ENCODE data around the gene DDA1. TPM values are rescaled to one million over a fixed set of nuclear protein-coding genes. Genes with fewer than 3 reads are reported as not detected.
A peak's percentile ranks its signal among the peaks of the same experiment; 100 is the strongest.

Gene DDA1
- total and polyA plus RNA-seq, 2 of the 13 experiments (the other 11 are each of a cell fraction or from before 2014, with no cell fraction given), result 24.5 to 26.0 TPM

DNA sequence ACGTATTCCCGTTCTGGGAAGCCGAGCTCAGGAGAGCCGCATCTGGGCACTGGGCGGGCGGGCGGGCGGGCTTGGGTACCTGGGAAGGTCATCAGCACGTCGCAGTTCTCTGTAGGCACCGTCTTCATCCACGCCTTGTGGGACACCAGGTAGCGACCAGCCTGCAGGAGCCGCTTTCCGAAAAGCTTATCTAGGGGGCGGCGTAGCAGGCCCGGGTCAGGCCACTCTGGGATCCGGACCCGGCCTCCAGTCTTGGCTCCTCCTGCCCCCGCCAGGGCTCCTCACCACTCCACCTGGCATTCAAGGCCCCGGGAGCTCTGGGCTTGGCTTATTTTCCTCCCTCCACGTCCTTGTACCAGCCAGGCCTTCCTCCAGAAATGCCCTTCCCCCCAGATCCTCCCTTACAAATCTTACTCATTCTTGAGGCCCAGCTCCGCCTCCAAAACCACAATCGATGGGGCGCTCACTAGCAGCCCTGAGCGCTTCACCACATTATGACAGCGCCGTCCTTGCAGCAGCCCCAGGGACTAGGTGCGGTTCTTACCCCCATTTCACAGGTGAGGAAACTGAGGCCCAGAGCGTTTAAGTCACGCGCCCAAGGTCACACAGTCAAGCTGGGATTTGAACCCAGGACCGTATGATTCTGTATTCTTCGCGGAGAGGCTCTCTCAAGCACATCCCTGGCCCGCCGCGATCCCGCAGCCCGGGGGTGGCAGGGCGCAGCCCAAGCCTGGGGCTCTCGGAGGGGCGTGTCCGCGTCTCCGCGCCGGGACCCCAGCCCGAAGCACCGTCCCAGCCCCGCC, 24.4 kb downstream of the DDA1 start (continued):
- no peak for TF ChIP-seq MLXIP (CRISPR knock-in tag; IDR thresholded peaks at IDR 0.05; ENCODE audit: borderline replicate concordance)
- TF ChIP-seq ZNF136 (CRISPR knock-in tag; IDR thresholded peaks at IDR 0.05; ENCODE audit: low read depth), result no peak
- 0 out of 2 replicates have a peak, but pooled peaks have one; percentile 6 for TF ChIP-seq ARNT2 (CRISPR knock-in tag; IDR thresholded peaks at IDR 0.05; ENCODE audit: low read depth)
- no peak for TF ChIP-seq ZNF3 (CRISPR knock-in tag; IDR thresholded peaks at IDR 0.05)
- TF ChIP-seq ZEB1 (IDR thresholded peaks at IDR 0.05; ENCODE audit: insufficient replicate concordance, low read depth), result no peak
- TF ChIP-seq ZNF550 (CRISPR knock-in tag; IDR thresholded peaks at IDR 0.05; ENCODE audit: borderline replicate concordance), result no peak
- no peak for TF ChIP-seq ZNF777 (CRISPR knock-in tag; IDR thresholded peaks at IDR 0.05)
- TF ChIP-seq FOXC1 (CRISPR knock-in tag; IDR thresholded peaks at IDR 0.05; ENCODE audit: borderline replicate concordance), result no peak
- peak; percentile 98 for TF ChIP-seq ZNF629 (CRISPR knock-in tag; conservative IDR thresholded peaks at IDR 0.05)
- 0 out of 2 replicates have a peak, but pooled peaks have one; percentile 33 for TF ChIP-seq GATAD2A (CRISPR knock-in tag; IDR thresholded peaks at IDR 0.05)
- TF ChIP-seq, protein P1, sequence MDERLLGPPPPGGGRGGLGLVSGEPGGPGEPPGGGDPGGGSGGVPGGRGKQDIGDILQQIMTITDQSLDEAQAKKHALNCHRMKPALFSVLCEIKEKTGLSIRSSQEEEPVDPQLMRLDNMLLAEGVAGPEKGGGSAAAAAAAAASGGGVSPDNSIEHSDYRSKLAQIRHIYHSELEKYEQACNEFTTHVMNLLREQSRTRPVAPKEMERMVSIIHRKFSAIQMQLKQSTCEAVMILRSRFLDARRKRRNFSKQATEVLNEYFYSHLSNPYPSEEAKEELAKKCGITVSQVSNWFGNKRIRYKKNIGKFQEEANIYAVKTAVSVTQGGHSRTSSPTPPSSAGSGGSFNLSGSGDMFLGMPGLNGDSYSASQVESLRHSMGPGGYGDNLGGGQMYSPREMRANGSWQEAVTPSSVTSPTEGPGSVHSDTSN (CRISPR knock-in tag; IDR thresholded peaks at IDR 0.05), result no peak
- no peak for TF ChIP-seq ARID3A (IDR thresholded peaks at IDR 0.05; ENCODE audit: low read depth, low read length)
- TF ChIP-seq GTF3A (CRISPR knock-in tag; conservative IDR thresholded peaks at IDR 0.05), result no peak
- TF ChIP-seq PCBP1 (IDR thresholded peaks at IDR 0.05; ENCODE audit: borderline replicate concordance, low read depth, low read length), result no peak
- TF ChIP-seq MEIS2 (CRISPR knock-in tag; IDR thresholded peaks at IDR 0.05), result no peak
- TF ChIP-seq SNAPC5 (CRISPR knock-in tag; IDR thresholded peaks at IDR 0.05; ENCODE audit: borderline replicate concordance), result no peak
- TF ChIP-seq ZNF251 (CRISPR knock-in tag; IDR thresholded peaks at IDR 0.05), result no peak
- TF ChIP-seq ZNF431 (CRISPR knock-in tag; IDR thresholded peaks at IDR 0.05; ENCODE audit: borderline replicate concordance, low read depth), result no peak
- TF ChIP-seq SNRNP70 (IDR thresholded peaks at IDR 0.05; ENCODE audit: low read depth, low read length), result no peak
